ENCODE results near the gene COL15A1.

Gene COL15A1

DNA sequence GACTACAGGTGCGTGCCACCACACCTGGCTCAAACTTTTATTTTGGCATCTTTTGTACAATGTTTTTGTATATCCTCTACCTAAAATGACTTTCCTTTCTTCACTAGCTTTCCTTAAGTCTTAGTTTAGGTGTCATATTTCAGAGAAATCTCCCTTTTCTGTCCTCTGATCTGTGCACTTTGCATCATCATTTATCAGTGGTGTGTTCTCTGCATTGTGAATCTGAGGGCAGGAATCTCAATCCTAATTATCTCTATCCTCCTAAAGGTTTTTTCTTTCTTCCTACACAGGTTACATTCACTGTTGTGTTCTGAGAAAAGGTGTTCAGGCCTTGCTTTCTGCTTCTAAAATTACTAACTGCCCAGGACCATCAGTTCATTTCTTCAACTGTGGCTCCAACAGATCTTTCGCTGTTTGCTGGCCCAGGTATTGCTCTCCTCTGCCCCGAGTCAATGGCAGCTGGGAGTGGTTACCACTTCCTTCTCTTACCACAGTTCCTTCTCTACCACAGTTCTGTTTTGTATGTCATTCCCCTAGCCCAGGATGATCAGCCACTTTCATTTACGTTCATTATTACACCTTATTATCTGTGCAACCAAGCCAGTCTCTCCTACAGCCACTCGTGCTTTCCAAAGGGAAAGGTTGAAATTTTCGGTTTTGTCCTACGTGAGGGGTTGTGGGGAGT is 175.2 kb downstream of the COL15A1 start:
- no peak for DNase-seq

DNA sequence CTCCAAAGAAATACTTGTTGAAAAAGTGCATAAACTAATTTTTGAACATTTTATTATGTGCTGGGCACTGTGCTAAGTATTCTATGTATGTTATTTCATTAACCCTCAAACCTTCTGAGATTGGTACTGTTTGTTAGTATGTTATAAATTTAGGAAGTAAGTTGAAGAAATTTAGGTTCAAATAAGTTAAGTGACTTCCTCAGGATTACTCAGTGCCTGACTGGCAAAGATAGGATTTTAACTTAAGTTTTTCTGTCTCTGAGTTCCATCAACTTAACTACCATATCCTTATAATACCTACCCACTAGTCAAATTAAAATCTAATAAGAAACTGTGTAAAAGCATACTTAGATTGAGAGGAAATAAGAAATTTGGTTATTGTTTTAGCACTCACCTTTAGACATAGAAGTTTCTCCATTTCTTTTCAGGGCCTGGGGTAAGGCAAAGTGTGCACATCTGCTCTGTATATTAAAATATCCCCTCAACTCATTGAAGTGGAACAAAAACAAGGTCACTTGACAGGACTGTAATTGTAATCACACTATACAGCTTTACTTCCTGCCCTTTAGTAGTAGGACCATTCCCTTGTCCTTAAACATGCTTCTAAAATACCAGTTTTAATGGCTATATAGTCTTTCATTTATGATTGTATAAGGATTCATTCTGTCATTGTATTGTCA is 176.4 kb downstream of the COL15A1 start:
- no peak for DNase-seq

Data from NCI-H2107 (cell line).